ENCODE data around the gene CLEC20A. TPM values are rescaled to one million over a fixed set of nuclear protein-coding genes. Genes with fewer than 3 reads are reported as not detected.

The CLEC20A gene
- total RNA-seq, 1 donor from 2014 or later = not detected

- no peak overlapping the region for H3K4me3 Mint-ChIP-seq (ENCODE audit: unreplicated experiment)
- no peak for DNase-seq
- H3K27ac Mint-ChIP-seq (ENCODE audit: unreplicated experiment) = no peak overlapping the region
- no peaks in the 10 kb centered on the region for H3K4me1 Mint-ChIP-seq (ENCODE audit: low read depth, unreplicated experiment)
- peaks cover 5% of the 10 kb centered on the region for H3K36me3 Mint-ChIP-seq (ENCODE audit: unreplicated experiment)
- TF ChIP-seq, protein P1, sequence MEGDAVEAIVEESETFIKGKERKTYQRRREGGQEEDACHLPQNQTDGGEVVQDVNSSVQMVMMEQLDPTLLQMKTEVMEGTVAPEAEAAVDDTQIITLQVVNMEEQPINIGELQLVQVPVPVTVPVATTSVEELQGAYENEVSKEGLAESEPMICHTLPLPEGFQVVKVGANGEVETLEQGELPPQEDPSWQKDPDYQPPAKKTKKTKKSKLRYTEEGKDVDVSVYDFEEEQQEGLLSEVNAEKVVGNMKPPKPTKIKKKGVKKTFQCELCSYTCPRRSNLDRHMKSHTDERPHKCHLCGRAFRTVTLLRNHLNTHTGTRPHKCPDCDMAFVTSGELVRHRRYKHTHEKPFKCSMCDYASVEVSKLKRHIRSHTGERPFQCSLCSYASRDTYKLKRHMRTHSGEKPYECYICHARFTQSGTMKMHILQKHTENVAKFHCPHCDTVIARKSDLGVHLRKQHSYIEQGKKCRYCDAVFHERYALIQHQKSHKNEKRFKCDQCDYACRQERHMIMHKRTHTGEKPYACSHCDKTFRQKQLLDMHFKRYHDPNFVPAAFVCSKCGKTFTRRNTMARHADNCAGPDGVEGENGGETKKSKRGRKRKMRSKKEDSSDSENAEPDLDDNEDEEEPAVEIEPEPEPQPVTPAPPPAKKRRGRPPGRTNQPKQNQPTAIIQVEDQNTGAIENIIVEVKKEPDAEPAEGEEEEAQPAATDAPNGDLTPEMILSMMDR (IDR thresholded peaks at IDR 0.05; ENCODE audit: partially characterized antibody, unreplicated experiment) = no peak
- H3K27me3 Mint-ChIP-seq (ENCODE audit: unreplicated experiment) = no peaks in the 10 kb centered on the region
- no peaks in the 10 kb centered on the region for H3K9me3 Mint-ChIP-seq (ENCODE audit: unreplicated experiment)
These were observed 44.8 kb downstream of the CLEC20A start for GRCh38 chr1:178452013-178452412.

DNA sequence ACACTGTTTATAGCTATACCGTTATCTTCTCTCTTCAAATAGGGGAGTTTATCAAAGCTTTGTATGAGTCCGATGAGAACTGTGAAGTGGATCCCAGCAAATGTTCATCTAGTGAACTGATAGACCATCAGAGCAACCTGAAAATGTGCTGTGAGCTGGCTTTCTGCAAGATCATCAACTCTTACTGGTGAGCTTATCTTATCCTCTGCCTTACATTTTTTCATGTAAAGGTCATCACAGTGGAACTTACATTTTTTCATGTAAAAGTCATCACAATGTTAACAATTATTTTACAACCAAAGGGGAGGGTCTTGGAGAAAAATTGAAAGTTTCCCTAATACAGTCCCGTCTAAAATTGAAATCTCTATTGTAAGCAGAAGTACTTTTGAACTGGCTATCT, 45.2 kb downstream of the CLEC20A start:
- TF ChIP-seq, protein P1 (IDR thresholded peaks at IDR 0.05; ENCODE audit: partially characterized antibody, unreplicated experiment) = no peak
- H3K9me3 Mint-ChIP-seq (ENCODE audit: unreplicated experiment) = no peaks in the 10 kb centered on the region
- DNase-seq = no peak
- no peaks in the 10 kb centered on the region for H3K27me3 Mint-ChIP-seq (ENCODE audit: unreplicated experiment)
- peaks cover 4% of the 10 kb centered on the region for H3K36me3 Mint-ChIP-seq (ENCODE audit: unreplicated experiment)
- no peaks in the 10 kb centered on the region for H3K4me1 Mint-ChIP-seq (ENCODE audit: low read depth, unreplicated experiment)
- no peak overlapping the region for H3K4me3 Mint-ChIP-seq (ENCODE audit: unreplicated experiment)
- H3K27ac Mint-ChIP-seq (ENCODE audit: unreplicated experiment) = no peak overlapping the region

DNA sequence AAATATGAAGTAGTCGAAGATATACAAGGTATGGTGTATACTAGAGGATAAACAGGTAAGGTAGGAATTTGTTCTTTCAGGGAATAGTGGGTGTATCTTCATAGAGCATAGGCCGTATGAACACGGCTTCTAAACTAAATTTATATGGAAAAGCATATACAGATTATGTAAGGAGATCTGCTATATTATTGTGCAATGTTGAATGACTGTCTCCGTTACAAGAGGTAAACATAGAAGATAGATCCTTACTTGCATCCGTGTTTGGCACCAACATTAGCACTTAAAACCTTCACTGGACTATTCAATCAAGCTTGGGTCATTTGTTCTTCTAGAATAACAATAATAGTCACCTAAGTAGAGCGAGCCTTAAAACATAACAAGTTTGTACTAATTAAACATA, 45.9 kb downstream of the CLEC20A start:
- TF ChIP-seq, protein P1 (IDR thresholded peaks at IDR 0.05; ENCODE audit: partially characterized antibody, unreplicated experiment) = no peak
- H3K4me1 Mint-ChIP-seq (ENCODE audit: low read depth, unreplicated experiment) = no peaks in the 10 kb centered on the region
- H3K27ac Mint-ChIP-seq (ENCODE audit: unreplicated experiment) = no peak overlapping the region
- H3K4me3 Mint-ChIP-seq (ENCODE audit: unreplicated experiment) = no peak overlapping the region
- DNase-seq = no peak
- no peaks in the 10 kb centered on the region for H3K36me3 Mint-ChIP-seq (ENCODE audit: unreplicated experiment)
- H3K9me3 Mint-ChIP-seq (ENCODE audit: unreplicated experiment) = no peaks in the 10 kb centered on the region
- no peaks in the 10 kb centered on the region for H3K27me3 Mint-ChIP-seq (ENCODE audit: unreplicated experiment)

DNA sequence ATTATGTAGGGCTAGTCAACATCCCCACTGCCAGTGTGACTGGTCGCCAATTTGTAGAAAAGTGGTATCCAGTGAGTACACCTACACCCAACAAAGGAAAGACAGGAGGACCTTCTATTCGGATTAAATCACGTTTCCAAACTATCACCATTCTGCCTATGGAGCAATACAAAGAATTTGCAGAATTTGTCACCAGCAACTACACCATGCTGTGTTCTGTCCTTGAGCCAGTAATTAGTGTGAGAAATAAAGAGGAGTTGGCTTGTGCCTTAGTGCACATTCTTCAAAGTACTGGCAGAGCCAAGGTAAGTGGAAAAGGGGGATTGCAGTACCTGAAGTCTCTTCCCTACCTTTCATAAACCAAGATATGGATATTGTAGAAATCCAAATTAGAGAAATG, 53.8 kb downstream of the CLEC20A start:
- Mint-ChIP-seq H3K27ac (ENCODE audit: unreplicated experiment) (no peak overlapping the region), H3K9me3 (ENCODE audit: unreplicated experiment) (no peaks in the 10 kb centered on the region), H3K36me3 (ENCODE audit: unreplicated experiment) (no peaks in the 10 kb centered on the region), H3K4me3 (ENCODE audit: unreplicated experiment) (no peak overlapping the region), H3K27me3 (ENCODE audit: unreplicated experiment) (no peaks in the 10 kb centered on the region), H3K4me1 (ENCODE audit: low read depth, unreplicated experiment) (no peaks in the 10 kb centered on the region)
- no peak for DNase-seq
- TF ChIP-seq, protein P1 (IDR thresholded peaks at IDR 0.05; ENCODE audit: partially characterized antibody, unreplicated experiment) = no peak

DNA sequence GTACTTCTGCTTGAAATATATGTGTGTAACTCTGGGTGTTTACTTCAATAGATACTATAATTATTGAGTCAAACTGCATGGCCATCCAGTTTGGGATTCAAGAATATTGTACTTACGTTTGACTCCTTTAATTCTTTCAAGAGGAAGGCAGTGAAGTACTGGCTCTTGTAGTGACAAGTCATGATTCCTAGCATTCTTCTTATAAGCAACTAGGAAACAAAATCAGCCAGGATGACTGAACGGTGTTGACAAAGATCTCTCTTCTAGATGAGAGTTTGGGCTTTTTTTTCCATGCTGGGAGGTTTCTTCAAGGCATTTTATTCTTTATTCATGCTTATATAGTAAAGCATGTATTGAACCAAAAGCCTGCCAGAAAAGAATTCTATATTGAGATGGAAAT, 58.3 kb downstream of the CLEC20A start:
- H3K4me1 Mint-ChIP-seq (ENCODE audit: low read depth, unreplicated experiment) = no peaks in the 10 kb centered on the region
- TF ChIP-seq, protein P1 (IDR thresholded peaks at IDR 0.05; ENCODE audit: partially characterized antibody, unreplicated experiment) = no peak
- no peak overlapping the region for H3K4me3 Mint-ChIP-seq (ENCODE audit: unreplicated experiment)
- H3K27ac Mint-ChIP-seq (ENCODE audit: unreplicated experiment) = no peak overlapping the region
- no peaks in the 10 kb centered on the region for H3K27me3 Mint-ChIP-seq (ENCODE audit: unreplicated experiment)
- no peaks in the 10 kb centered on the region for H3K36me3 Mint-ChIP-seq (ENCODE audit: unreplicated experiment)
- DNase-seq = no peak
- no peaks in the 10 kb centered on the region for H3K9me3 Mint-ChIP-seq (ENCODE audit: unreplicated experiment)

All from glutamatergic neuron (in vitro differentiated cells).